Measurements from ENCODE around the gene C11orf68.

DNA sequence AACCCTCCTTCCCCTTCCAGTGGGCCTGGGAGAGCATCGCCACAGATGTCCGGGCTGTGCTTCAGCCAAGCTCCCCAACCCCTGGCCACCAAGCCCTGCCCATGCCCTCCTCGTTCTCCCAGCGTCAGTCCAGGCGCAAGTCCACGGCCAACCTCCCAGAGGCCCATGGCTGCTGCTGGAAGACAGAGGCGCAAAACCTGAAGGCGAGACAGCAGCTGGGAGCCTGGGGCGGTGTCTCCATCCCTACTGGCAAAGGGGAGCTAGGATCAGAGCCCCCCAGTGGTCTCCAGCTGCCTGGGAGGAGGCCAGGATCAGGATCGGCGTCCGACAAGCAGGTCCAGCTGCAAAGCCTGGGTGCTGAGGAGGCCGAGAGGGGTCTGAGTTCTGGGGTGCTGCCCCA lies 28.3 kb upstream of the C11orf68 start:
- TF ChIP-seq POLR2A (IDR thresholded peaks at IDR 0.05), result no peak
- TF ChIP-seq, protein P1, sequence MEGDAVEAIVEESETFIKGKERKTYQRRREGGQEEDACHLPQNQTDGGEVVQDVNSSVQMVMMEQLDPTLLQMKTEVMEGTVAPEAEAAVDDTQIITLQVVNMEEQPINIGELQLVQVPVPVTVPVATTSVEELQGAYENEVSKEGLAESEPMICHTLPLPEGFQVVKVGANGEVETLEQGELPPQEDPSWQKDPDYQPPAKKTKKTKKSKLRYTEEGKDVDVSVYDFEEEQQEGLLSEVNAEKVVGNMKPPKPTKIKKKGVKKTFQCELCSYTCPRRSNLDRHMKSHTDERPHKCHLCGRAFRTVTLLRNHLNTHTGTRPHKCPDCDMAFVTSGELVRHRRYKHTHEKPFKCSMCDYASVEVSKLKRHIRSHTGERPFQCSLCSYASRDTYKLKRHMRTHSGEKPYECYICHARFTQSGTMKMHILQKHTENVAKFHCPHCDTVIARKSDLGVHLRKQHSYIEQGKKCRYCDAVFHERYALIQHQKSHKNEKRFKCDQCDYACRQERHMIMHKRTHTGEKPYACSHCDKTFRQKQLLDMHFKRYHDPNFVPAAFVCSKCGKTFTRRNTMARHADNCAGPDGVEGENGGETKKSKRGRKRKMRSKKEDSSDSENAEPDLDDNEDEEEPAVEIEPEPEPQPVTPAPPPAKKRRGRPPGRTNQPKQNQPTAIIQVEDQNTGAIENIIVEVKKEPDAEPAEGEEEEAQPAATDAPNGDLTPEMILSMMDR (IDR thresholded peaks at IDR 0.05), result no peak

All from upper lobe of left lung (tissue), 4 donors.